Nephron (organoid): ENCODE measurements around the gene NUTM2F.
A peak's percentile ranks its signal among the peaks of the same experiment; 100 is the strongest.

Source experiments
- H3K27ac Mint-ChIP-seq, 3 experiments: 2 replicates each; pipeline ENCODE4 v1.8.0; 2020; ENCODE audit warnings: mixed read lengths in 3 of 3, mild to moderate bottlenecking in 2 of 3, moderate library complexity in 1 of 3
- H3K27me3 Mint-ChIP-seq: 2 replicates; pipeline ENCODE4 v1.8.0; 2021; ENCODE audit warnings: low read depth, mild to moderate bottlenecking, moderate library complexity, mixed read lengths
- H3K36me3 Mint-ChIP-seq: 2 replicates; pipeline ENCODE4 v1.8.0; 2020; ENCODE audit warnings: low read depth, mixed read lengths
- H3K4me1 Mint-ChIP-seq: 2 replicates; pipeline ENCODE4 v1.8.0; 2020; ENCODE audit warnings: mixed read lengths
- H3K4me3 Mint-ChIP-seq, 3 experiments: 2 replicates each; pipeline ENCODE4 v1.8.0; 2020; ENCODE audit warnings: mild to moderate bottlenecking in 3 of 3, mixed read lengths in 3 of 3, moderate library complexity in 2 of 3
- H3K9me3 Mint-ChIP-seq: 2 replicates; pipeline ENCODE4 v1.8.0; 2020; ENCODE audit warnings: mixed read lengths
- CTCF ChIP-seq, 3 experiments: fragments of 200-600 bp; sonication (generic); IDR thresholded peaks; one replicate each; pipeline ENCODE4 v1.5.0; 2021; ENCODE audit warnings: antibody characterized with exemption in 3 of 3; ENCODE audit not compliant: unreplicated experiment in 3 of 3

Gene NUTM2F

GRCh38 chr9:94269264-94269663 is 59.2 kb downstream of the NUTM2F start:
- H3K36me3 Mint-ChIP-seq, result peaks cover 45% of the 10 kb centered on the region
- TF ChIP-seq CTCF (IDR thresholded peaks at IDR 0.05; ENCODE audit: unreplicated experiment in 3 of 3), result no peak
- no peaks in the 10 kb centered on the region for H3K4me1 Mint-ChIP-seq
- no peak overlapping the region for H3K4me3 Mint-ChIP-seq
- peak overlapping the region in 1 of 3 experiments; percentile 72 for H3K27ac Mint-ChIP-seq
- H3K27me3 Mint-ChIP-seq, result no peaks in the 10 kb centered on the region
- H3K9me3 Mint-ChIP-seq, result peaks cover 29% of the 10 kb centered on the region
